IPS-18c (cell line): ENCODE measurements around the gene TBCD.

ENCODE experiments used
- H3K4me3 ChIP-seq: 2 replicates; pipeline ENCODE4 v1.7.0; 2013; ENCODE audit warnings: low read depth, mild to moderate bottlenecking, low read length, moderate library complexity; ENCODE audit not compliant: insufficient read depth
- H3K9me3 ChIP-seq: one replicate; pipeline ENCODE4 v1.6.1; 2013; ENCODE audit warnings: mild to moderate bottlenecking, low read length, moderate library complexity; ENCODE audit not compliant: control insufficient read depth, insufficient read depth

TBCD gene

DNA sequence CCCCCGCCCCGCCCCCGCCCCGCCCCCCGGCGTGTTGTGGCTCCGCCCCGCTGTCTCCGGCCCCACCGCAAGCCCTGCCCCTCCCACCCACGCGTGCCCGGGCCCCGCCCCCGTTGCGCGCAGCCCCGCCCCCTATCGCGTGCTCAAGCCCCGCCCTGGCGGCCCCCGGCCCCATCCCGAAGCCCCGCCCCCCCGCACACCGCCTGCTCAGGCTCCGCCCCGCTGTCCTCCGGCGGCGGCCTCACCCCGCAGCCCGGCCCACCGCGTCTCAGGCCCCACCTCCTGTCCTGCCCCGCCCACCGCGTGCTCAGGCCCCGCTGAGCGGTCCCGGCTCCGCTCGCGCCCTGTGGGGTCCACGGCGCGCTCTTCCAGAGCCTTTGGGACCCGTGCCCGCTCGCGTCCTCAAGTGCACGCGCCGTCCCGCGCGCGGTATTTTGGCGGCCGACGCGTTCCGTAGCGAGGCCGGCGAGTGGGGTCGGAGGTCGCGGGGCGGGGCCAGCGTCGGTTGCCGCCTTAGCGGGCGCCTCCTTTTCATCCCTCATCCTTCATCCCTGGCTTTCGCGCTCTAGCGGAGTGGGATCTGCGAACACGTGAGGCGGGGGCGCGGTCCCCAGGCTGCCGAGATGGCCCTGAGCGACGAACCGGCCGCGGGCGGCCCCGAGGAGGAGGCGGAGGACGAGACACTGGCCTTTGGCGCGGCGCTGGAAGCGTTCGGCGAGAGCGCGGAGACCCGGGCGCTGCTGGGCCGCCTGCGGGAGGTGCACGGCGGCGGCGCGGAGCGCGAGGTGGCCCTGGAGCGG lies at the start of gene TBCD:
TBCD (plus strand) TSS at position 495 of the 800 bp plus-strand sequence; CDS start at position 624, 129 bp downstream.
- peaks cover 3% of the 10 kb centered on the region for H3K9me3 ChIP-seq
- H3K4me3 ChIP-seq, result peak within 1 kb of the TSS; percentile 99

DNA sequence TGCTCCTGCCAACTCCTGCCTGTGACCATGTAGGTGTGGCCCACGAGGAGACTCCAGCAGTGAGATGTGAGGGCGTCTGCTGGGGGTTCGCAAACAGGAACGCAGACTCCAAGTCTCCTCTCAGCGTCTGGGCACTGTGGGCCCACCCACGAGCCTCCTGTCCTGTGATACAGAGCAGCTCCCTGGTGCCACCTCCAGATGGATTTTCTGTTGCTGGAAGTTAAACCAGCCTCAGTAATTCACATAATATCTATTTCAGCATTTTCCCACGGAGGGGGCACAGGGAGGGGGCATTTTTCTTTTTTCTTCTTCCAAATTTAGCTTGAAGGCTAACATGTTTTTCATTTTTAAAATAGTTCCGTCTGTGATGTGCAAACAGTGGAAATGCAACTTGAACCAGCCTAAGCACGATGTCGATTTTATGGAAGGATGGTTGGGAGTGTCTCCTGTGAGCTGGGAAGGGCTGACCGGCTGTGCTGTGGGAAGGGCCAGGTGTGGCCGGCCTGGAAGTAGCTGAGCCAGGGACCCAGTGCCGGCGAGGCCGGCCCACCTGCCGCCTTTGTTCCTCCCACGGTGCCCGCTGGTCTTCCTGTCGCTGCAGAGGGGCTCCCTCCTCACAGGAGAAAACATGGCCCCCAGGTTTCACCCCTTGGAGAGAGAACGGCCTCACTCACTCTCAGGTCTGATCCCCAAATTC lies 49.5 kb upstream of the TBCD start:
- Histone ChIP-seq H3K4me3 (no peak overlapping the region), H3K9me3 (no peaks in the 10 kb centered on the region)

DNA sequence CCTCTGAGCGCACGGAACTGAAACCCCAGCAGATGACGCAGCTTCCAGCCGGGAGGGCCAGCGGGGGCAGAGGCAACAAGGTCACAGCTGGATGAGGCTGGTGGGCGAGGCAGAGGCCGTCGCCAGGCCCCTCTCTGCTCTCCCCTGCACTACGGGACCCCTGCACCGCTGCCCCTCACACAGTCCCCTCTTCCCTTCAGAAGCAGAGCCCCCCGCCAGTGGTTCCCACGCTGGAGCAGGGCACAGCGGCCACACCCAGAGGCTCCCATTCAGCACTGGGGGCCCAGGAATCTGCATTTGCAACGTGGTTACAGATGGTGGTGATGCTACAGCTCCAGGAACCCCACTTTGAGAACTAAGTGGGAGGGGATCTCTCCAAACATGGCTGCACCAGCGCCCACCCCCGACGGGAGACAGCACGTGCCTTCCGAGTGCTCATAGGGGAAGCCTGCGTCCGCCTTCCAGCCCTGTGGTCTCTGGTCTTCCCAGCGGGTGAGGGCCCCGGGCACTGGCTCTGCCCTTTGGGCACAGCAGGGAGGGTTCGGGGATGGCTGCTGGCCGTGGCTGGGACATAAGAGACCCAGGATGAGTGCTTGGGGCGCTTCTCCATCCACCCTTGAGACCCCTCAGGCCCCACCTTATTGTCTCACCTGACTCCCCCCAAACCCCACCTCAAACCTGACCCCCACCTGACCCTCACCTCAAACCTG lies 48.7 kb upstream of the TBCD start:
- no peak overlapping the region for H3K4me3 ChIP-seq
- H3K9me3 ChIP-seq, result no peaks in the 10 kb centered on the region

DNA sequence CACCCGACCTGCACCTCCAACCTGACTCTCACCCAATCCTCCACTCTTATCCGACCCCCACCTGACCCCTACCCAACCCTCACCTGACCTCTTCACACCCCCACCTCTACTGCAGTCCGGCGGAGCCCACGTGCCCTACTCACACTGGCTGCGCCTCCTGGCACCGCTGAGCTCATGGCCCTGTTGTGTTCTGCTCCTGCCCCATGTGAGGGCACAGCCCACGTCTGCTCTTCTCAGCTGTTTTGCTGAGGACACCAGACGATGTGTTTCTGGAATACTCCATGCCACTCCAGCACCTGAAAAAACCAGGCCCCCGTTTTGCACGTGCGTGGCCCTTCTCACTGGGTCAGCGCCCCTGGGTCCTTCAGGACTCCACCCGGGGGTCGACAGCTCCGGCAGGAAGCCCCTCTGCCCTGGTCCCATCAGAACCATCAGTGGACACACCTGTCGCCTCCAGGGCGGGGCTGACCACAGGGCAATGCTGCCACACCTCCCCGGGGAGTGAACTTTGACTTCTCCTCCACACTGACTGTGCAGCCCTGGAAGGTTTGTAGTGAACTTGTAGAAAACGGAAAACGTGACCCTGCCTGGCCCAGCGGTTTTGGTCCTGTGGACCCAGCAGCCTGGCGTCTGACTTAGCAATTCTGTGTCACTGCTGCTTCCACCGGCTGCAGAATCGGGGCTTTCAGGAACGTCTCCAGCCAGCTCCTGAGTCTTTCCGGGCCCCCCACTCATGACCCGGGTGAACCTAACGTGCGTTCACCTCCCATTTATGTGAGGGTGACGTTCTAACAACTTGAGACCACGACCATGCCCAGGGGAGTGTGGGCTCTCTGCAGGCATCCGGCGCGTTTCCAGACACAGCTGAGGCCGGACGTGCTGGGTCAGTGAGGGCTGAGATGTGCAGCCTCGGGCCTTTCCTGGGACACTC lies 47.7 kb upstream of the TBCD start:
- Histone ChIP-seq H3K4me3 (no peak overlapping the region), H3K9me3 (no peaks in the 10 kb centered on the region)

DNA sequence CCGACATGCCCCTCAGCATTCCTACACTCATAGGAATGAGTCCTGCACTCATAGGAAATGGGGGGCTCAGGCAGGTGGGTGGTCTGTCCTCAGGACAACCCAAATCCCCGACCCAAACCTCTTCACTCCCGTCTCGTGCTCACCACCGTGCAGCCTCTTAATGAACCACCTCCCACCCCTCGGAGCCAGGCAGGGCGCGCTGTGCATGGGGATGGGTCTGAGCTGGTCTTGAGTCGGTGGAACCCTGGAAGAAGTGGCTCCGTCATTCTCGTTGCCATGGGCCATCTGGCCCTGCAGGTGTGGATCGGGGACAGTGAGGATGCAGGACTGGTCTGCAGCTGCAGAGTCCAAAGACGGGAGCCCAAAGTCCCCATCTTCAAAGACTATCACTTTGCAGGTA lies 47.0 kb upstream of the TBCD start:
- Histone ChIP-seq H3K4me3 (no peak overlapping the region), H3K9me3 (no peaks in the 10 kb centered on the region)

DNA sequence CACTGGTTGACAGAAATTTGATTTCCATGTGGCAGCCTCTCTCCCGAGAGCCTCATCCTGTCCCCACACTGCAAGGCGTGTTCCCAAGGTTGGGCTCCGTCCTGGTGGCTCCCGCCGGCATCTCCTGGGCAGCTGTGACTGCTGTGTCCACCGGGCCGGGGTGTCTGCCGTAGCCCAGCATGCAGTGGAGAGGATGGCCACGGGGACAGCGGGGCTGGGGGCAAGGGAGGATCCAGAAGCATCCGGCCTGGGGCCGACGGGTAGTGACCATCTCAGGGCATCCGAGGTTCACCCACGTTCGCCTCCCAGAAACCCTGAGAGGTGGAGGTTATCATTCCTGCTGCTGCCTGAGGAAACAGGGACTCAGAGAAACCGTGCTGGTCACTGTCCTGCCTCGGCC lies 46.1 kb upstream of the TBCD start:
- Histone ChIP-seq H3K9me3 (no peaks in the 10 kb centered on the region), H3K4me3 (no peak overlapping the region)

DNA sequence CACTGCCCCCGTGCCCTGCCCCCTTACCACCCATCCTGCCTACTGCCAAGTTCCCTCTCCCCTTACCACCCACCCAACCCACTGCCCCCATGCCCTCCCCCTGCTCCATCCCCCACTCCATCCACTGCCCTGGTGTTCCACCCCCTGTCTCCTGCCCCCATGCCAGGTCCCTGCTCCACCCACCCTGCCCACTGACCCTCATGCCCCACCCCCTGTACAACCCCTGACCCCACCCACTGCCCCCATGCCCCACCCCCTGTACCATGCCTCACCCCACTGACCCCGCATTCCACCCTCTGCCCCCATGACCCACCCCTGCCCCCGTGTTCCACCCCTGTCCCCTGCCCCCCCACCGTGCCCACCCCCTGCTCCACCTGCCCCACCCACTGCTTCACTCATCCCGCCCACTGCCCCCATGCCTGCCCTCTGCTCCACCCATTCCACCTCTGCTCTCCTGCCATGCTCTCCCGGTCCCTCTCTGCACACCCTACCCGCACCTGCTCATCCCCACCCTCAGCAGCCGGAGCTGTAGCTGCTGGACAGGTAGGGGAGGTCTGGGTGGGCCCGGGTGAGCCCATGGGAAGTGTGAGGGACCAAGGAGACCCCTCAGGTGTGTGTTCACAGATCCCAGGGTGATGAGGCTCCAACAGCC lies 42.7 kb upstream of the TBCD start:
- no peaks in the 10 kb centered on the region for H3K9me3 ChIP-seq

DNA sequence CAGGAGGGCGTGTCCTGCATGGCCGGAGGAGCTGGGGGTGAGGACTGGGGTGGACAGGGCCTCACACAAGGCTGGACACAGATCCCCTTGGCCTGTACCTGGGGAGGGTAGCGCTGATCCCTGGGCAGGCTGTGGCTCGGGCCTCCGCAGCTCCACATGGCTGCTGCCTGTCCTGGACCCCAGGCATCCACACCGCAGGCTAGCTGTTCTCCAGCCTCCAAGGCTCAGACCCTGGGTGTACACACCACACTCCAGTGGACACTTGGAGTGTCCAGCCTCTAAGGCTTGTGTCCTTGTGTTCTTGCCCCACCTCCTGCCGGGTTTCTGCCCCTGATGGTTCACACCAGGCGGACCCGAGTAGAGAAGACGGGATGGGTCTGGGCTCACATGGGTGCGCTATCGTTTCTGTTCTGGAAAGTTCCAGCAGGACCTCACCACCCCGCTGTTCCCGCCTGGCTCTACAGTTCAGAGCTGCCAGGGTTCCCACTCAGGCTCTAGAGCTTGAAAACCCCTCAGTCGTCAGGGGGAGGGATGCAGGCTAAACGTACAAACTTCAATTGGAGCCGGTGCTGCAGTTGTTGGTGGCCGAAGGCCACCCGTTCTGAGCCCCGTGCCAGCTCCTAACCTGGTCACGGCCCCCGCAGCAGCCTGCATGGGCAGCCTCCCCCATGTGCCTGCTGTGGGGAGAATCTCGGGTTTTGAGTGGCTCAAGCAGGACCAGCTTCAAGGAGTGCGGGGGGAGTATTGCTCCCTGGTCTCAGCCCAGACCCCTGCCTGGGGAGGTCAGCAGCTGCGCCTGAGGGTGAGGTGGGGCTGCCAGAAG lies 42.0 kb upstream of the TBCD start:
- Histone ChIP-seq H3K9me3 (no peaks in the 10 kb centered on the region), H3K4me3 (no peak overlapping the region)

More for the DNA sequence above, 42.7 kb upstream of the TBCD start:
- H3K4me3 ChIP-seq, result no peak overlapping the region

DNA sequence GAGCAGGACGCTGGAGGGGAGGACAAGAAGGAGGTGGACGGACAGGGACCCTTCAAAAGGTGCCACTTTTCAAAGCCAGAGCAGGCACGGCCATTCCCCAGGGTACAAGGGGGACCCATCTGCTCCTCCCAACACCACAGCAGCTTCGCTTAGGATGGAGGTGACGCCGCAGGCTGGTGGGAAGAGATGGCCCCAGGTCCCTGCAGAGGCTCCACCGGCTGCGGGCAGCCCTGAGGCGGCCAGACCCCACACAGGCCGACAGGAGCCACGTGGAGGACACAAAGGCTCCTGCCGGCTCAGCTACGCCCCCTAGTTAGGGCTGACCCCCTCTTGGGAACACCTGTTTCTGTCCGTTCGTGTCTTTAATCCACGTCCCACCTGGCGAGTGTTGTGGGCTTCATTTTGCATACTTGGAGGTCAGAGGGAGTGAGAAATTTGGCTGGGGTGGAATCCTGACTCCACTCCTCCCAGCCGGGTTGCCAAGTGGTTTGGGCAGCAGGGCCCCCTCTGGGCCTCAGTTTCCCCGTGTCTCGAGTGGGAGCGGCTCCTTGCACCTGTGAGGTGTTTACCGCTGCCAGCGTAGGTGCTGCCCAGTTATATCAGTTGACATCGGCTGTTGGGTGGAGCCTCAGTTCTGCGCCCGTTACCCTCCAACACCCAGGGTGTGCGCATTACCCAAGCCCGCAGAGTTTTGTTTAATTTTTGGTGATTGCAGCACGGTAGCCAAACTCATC lies 41.2 kb upstream of the TBCD start:
- no peak overlapping the region for H3K4me3 ChIP-seq
- H3K9me3 ChIP-seq, result no peaks in the 10 kb centered on the region

DNA sequence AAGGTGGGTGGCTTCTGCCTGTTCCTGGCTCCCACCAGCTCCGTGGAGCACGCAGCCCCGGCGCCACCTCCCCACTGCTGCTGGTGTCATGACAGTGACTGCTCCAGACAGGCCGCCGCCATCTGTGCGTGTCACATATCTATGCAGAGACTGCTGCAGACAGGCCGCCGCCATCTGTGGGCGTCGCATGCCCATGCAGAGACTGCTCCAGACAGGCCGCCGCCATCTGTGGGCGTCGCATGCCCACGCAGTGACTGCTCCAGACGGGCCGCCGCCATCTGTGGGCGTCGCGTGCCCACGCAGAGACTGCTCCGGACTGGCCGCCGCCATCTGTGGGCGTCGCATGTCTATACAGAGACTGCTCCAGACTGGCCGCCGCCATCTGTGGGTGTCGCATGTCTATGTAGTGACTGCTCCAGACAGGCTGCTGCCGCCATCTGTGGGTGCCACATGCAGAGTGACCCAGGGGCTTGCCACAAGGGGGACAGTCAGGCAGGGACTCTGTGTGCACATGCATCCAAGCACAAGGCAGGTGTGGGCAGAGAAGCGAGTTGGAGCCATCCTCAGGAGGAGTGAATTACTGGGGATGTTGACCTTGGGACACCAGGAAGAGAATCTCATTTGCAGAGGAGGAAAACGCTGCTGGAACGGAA lies 38.7 kb upstream of the TBCD start:
- no peak overlapping the region for H3K4me3 ChIP-seq
- no peaks in the 10 kb centered on the region for H3K9me3 ChIP-seq

DNA sequence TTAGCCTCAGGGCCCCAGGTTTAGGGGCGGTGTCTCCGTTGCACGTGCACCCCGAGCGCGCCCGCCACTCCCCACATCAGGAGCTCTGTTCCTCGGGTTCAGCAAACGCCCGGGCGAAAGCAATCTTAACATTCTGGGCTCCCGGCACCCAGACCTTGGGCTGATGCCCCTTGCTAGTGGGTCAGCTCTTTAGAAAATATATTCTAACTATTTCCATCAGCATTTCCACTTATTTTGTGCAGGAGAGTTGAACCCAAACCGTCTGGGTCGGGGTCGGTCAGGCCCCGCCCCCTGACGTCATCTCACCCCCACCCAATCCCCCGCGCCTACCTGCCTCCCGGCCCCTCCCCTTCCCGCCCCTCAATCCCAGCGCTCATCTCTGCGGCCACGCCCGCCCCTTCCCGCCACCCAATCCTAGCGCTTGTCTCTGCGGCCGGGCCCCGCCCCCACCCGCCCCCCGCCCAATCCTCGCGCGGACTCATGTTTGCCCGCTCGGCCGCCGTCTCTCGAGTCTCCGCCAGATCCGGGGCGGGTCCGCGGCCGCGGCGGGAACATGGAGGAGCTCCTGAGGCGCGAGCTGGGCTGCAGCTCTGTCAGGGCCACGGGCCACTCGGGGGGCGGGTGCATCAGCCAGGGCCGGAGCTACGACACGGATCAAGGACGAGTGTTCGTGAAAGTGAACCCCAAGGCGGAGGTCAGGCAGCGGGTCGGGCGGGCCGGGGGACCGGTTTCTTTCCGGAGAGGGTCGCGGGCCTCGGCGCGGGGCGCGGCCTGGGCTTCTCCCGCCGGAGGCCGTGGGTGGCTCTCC lies 35.5 kb upstream of the TBCD start, which contains the start of gene FN3KRP:
FN3KRP (plus strand) TSS at position 504 of the 808 bp plus-strand sequence; CDS start at position 554, 50 bp downstream.
- Histone ChIP-seq H3K9me3 (no peaks in the 10 kb centered on the region), H3K4me3 (peak within 1 kb of the TSS; percentile 88)

DNA sequence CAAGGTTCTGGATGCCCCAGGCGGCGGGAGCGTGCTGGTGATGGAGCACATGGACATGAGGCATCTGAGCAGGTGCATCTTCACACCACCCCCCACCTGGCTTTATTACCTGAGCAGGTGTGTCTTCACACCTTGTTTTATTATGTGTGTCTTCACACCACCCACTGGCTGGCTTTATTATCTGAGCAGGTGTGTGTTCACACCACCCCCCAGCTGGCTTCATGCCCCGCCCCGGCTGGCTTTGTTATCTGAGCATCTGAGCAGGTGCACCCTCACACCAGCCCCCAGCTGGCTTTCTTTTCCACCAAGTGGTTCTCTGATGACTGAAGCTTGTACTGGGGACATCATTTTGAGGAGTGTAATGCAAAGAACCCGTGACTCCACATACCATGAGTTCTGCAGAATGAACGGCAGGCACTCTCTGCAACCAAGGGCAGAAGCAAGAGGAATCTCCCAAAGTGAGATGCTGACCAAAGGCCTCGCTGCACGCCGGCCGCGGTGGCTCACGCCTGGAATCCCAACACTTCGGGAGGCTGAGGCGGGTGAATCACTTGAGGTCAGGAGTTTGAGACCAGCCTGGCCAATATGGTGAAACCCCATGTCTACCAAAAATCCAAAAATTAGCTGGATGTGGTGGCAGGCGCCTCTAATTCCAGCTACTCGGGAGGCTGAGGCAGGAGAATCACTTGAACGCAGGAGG lies 32.7 kb upstream of the TBCD start:
- H3K4me3 ChIP-seq, result no peak overlapping the region
- H3K9me3 ChIP-seq, result no peaks in the 10 kb centered on the region

DNA sequence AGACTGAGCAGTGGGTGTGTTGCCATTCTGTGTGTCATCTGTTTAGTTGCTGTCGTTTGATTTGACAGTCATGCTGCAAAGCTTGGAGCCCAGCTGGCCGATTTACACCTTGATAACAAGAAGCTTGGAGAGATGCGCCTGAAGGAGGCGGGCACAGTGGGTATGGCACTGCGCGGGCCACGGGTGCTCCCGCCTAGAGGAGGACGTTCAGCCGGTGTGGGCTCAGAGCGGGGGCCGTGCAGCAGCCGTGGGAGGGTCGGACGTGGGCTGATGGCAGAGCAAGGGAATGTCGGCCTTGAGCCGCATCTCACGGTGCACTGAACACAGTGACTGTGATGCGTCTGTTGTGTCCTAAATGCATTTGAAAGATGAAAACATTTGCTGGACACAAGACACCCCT lies 31.7 kb upstream of the TBCD start:
- no peaks in the 10 kb centered on the region for H3K9me3 ChIP-seq
- H3K4me3 ChIP-seq, result no peak overlapping the region
